Measurements from ENCODE around the gene KCTD21.

The KCTD21 gene

GRCh38 chr11:78201096-78201818 lies 12.8 kb upstream of the KCTD21 start:
- Histone ChIP-seq H4K20me1 (ENCODE audit: low read depth, low read length) (no peaks in the 10 kb centered on the region), H3K9me2 (replicated peaks; ENCODE audit: insufficient read depth, low read length) (no peaks in the 10 kb centered on the region), H3F3A (ENCODE audit: insufficient read depth) (no peaks in the 10 kb centered on the region), H3K4me3 (ENCODE audit: insufficient read depth, low read length, poor library complexity, severe bottlenecking) (no peak overlapping the region), H3K9me3 (ENCODE audit: insufficient read depth, low read length) (no peaks in the 10 kb centered on the region), H3K27me3 (ENCODE audit: low read length) (no peaks in the 10 kb centered on the region), H3K27ac (ENCODE audit: low read depth, low read length) (no peak overlapping the region), H3K4me2 (ENCODE audit: low read depth, low read length, poor library complexity, severe bottlenecking) (no peak overlapping the region), H3K79me2 (ENCODE audit: insufficient read depth, low read length) (no peaks in the 10 kb centered on the region), H2AFZ (ENCODE audit: low read depth, low read length, severe bottlenecking) (no peak overlapping the region), H3K9ac (ENCODE audit: low read length) (no peak overlapping the region), H3K36me3 (ENCODE audit: low read length) (no peaks in the 10 kb centered on the region)
- TF ChIP-seq CTCF (IDR thresholded peaks at IDR 0.05; ENCODE audit: insufficient read depth, low read length, poor library complexity, severe bottlenecking): no peak

GRCh38 chr11:78200553-78200952 lies 12.1 kb upstream of the KCTD21 start:
- no peak for TF ChIP-seq EZH2phosphoT487 (conservative IDR thresholded peaks at IDR 0.05; ENCODE audit: low read length)
- no peak for TF ChIP-seq CTCF (IDR thresholded peaks at IDR 0.05; ENCODE audit: insufficient read depth, low read length, poor library complexity, severe bottlenecking)
- Histone ChIP-seq H3K4me3 (ENCODE audit: insufficient read depth, low read length, poor library complexity, severe bottlenecking) (no peak overlapping the region), H3K27me3 (ENCODE audit: low read length) (no peaks in the 10 kb centered on the region), H3K79me2 (ENCODE audit: insufficient read depth, low read length) (no peaks in the 10 kb centered on the region), H3K4me2 (ENCODE audit: low read depth, low read length, poor library complexity, severe bottlenecking) (no peak overlapping the region), H2AFZ (ENCODE audit: low read depth, low read length, severe bottlenecking) (no peak overlapping the region), H4K20me1 (ENCODE audit: low read depth, low read length) (no peaks in the 10 kb centered on the region), H3K36me3 (ENCODE audit: low read length) (no peaks in the 10 kb centered on the region), H3F3A (ENCODE audit: insufficient read depth) (no peaks in the 10 kb centered on the region), H3K27ac (ENCODE audit: low read depth, low read length) (no peak overlapping the region), H3K9ac (ENCODE audit: low read length) (no peak overlapping the region), H3K9me2 (replicated peaks; ENCODE audit: insufficient read depth, low read length) (no peaks in the 10 kb centered on the region), H3K9me3 (ENCODE audit: insufficient read depth, low read length) (no peaks in the 10 kb centered on the region)

GRCh38 chr11:78200061-78200460 lies 11.6 kb upstream of the KCTD21 start:
- H3K9me2 ChIP-seq (replicated peaks; ENCODE audit: insufficient read depth, low read length): no peaks in the 10 kb centered on the region
- no peaks in the 10 kb centered on the region for H3K27me3 ChIP-seq (ENCODE audit: low read length)
- TF ChIP-seq EZH2phosphoT487 (conservative IDR thresholded peaks at IDR 0.05; ENCODE audit: low read length): no peak
- no peak overlapping the region for H3K4me3 ChIP-seq (ENCODE audit: insufficient read depth, low read length, poor library complexity, severe bottlenecking)
- no peak overlapping the region for H3K9ac ChIP-seq (ENCODE audit: low read length)
- no peaks in the 10 kb centered on the region for H3K36me3 ChIP-seq (ENCODE audit: low read length)
- no peak overlapping the region for H2AFZ ChIP-seq (ENCODE audit: low read depth, low read length, severe bottlenecking)
- no peak overlapping the region for H3K27ac ChIP-seq (ENCODE audit: low read depth, low read length)
- H3K79me2 ChIP-seq (ENCODE audit: insufficient read depth, low read length): no peaks in the 10 kb centered on the region
- H4K20me1 ChIP-seq (ENCODE audit: low read depth, low read length): no peaks in the 10 kb centered on the region
- H3K4me2 ChIP-seq (ENCODE audit: low read depth, low read length, poor library complexity, severe bottlenecking): no peak overlapping the region
- no peaks in the 10 kb centered on the region for H3K9me3 ChIP-seq (ENCODE audit: insufficient read depth, low read length)
- no peaks in the 10 kb centered on the region for H3F3A ChIP-seq (ENCODE audit: insufficient read depth)

- Histone ChIP-seq H2AFZ (ENCODE audit: low read depth, low read length, severe bottlenecking) (no peak overlapping the region), H4K20me1 (ENCODE audit: low read depth, low read length) (no peaks in the 10 kb centered on the region), H3K27me3 (ENCODE audit: low read length) (no peaks in the 10 kb centered on the region), H3K36me3 (ENCODE audit: low read length) (no peaks in the 10 kb centered on the region), H3K9me2 (replicated peaks; ENCODE audit: insufficient read depth, low read length) (no peaks in the 10 kb centered on the region), H3K4me3 (ENCODE audit: insufficient read depth, low read length, poor library complexity, severe bottlenecking) (no peak overlapping the region), H3K27ac (ENCODE audit: low read depth, low read length) (no peak overlapping the region), H3K9ac (ENCODE audit: low read length) (no peak overlapping the region), H3F3A (ENCODE audit: insufficient read depth) (no peaks in the 10 kb centered on the region), H3K79me2 (ENCODE audit: insufficient read depth, low read length) (no peaks in the 10 kb centered on the region), H3K9me3 (ENCODE audit: insufficient read depth, low read length) (no peaks in the 10 kb centered on the region), H3K4me2 (ENCODE audit: low read depth, low read length, poor library complexity, severe bottlenecking) (no peak overlapping the region)
- TF ChIP-seq EZH2phosphoT487 (conservative IDR thresholded peaks at IDR 0.05; ENCODE audit: low read length): no peak
- no peak for TF ChIP-seq CTCF (IDR thresholded peaks at IDR 0.05; ENCODE audit: insufficient read depth, low read length, poor library complexity, severe bottlenecking)
Measured at GRCh38 chr11:78199653-78200015, 11.2 kb upstream of the KCTD21 start.
